ENCODE measurements around the gene OGFRL1.

The OGFRL1 gene

GRCh38 chr6:71250099-71250602, 38.5 kb upstream of the OGFRL1 start:
- TF ChIP-seq CTCF (IDR thresholded peaks at IDR 0.05; ENCODE audit: low read depth, low read length, missing control alignments) = no peak
- no peak for DNase-seq (ENCODE audit: low read depth)
- no peak overlapping the region for H3K4me3 ChIP-seq (ENCODE audit: low read depth, low read length)

GRCh38 chr6:71252410-71252809, 36.2 kb upstream of the OGFRL1 start:
- no peak for DNase-seq (ENCODE audit: low read depth)

GRCh38 chr6:71252960-71253359, 35.7 kb upstream of the OGFRL1 start:
- no peak overlapping the region for H3K4me3 ChIP-seq (ENCODE audit: low read depth, low read length)
- no peak for DNase-seq (ENCODE audit: low read depth)
- TF ChIP-seq CTCF (IDR thresholded peaks at IDR 0.05; ENCODE audit: low read depth, low read length, missing control alignments) = no peak

More at GRCh38 chr6:71252410-71252809, 36.2 kb upstream of the OGFRL1 start:
- H3K4me3 ChIP-seq (ENCODE audit: low read depth, low read length) = no peak overlapping the region
- TF ChIP-seq CTCF (IDR thresholded peaks at IDR 0.05; ENCODE audit: low read depth, low read length, missing control alignments) = no peak

GRCh38 chr6:71254323-71254722, 34.3 kb upstream of the OGFRL1 start:
- TF ChIP-seq CTCF (IDR thresholded peaks at IDR 0.05; ENCODE audit: low read depth, low read length, missing control alignments) = no peak
- no peak for DNase-seq (ENCODE audit: low read depth)
- no peak overlapping the region for H3K4me3 ChIP-seq (ENCODE audit: low read depth, low read length)

- H3K4me3 ChIP-seq (ENCODE audit: low read depth, low read length) = no peak overlapping the region
- no peak for DNase-seq (ENCODE audit: low read depth)
- TF ChIP-seq CTCF (IDR thresholded peaks at IDR 0.05; ENCODE audit: low read depth, low read length, missing control alignments) = no peak
These were observed 30.3 kb upstream of the OGFRL1 start for GRCh38 chr6:71258078-71258866.

GRCh38 chr6:71259888-71260604, 28.6 kb upstream of the OGFRL1 start:
- no peak for DNase-seq (ENCODE audit: low read depth)
- H3K4me3 ChIP-seq (ENCODE audit: low read depth, low read length) = no peak overlapping the region
- no peak for TF ChIP-seq CTCF (IDR thresholded peaks at IDR 0.05; ENCODE audit: low read depth, low read length, missing control alignments)
